ENCODE data around the gene RBM10.

DNA sequence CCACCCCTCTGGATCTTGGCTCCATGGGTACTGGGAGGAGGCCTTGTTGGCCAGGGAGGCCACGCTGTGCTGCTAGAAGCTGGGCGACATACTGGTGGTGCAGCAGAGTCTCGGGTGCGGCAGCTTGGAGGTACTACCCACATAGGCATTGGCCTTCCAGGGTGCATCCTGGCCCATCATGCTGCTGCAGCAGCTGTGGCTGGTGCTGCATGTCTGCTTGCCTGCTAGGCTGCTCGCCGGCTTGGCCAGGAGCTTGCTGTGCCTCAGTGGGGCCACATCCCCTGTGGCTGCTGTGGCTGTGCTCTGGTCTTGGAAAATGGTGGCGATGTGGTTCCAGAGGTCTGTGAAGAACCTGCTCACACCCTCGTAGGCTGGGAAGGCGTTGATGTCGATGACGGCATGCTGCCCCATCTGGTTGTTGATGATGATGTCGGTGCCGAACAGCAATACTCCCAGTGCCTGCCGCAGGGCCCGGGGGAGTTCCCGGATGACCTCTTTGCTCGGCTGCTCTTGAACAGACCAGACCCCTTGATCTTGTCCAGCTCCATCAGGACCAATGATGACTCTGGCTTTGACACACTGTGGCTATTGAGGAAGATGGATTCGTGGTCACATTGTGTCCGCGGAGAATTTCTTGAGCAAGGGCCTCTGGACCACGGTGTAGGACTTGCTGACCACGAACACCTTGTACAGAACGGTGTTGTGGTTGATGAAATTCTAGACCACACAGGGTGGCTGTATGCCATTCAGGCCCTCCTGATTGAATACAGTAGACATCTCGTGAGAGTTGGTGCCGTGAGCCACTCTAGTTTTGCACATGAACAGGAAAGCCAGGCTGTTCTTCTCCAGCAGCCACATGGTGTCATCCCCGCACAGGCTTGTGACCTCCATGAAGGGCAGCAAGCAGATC, 11.8 kb downstream of the RBM10 start:
- TF ChIP-seq, protein P1, sequence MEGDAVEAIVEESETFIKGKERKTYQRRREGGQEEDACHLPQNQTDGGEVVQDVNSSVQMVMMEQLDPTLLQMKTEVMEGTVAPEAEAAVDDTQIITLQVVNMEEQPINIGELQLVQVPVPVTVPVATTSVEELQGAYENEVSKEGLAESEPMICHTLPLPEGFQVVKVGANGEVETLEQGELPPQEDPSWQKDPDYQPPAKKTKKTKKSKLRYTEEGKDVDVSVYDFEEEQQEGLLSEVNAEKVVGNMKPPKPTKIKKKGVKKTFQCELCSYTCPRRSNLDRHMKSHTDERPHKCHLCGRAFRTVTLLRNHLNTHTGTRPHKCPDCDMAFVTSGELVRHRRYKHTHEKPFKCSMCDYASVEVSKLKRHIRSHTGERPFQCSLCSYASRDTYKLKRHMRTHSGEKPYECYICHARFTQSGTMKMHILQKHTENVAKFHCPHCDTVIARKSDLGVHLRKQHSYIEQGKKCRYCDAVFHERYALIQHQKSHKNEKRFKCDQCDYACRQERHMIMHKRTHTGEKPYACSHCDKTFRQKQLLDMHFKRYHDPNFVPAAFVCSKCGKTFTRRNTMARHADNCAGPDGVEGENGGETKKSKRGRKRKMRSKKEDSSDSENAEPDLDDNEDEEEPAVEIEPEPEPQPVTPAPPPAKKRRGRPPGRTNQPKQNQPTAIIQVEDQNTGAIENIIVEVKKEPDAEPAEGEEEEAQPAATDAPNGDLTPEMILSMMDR (IDR thresholded peaks at IDR 0.05; ENCODE audit: low read length), result no peak
- no peak for TF ChIP-seq EZH2 (optimal IDR thresholded peaks at IDR 0.05; ENCODE audit: low read depth, low read length)
- TF ChIP-seq EZH2phosphoT487 (IDR thresholded peaks at IDR 0.05; ENCODE audit: low read length), result no peak

Measured in MM.1S (cell line).